ENCODE data around the gene PHEX.

PHEX gene

GRCh38 chrX:22053481-22053880, 21.4 kb downstream of the PHEX start:
- Histone ChIP-seq H3F3A (ENCODE audit: insufficient read depth, low read length) (no peaks in the 10 kb centered on the region), H3K79me2 (ENCODE audit: low read length) (no peaks in the 10 kb centered on the region), H2AFZ (ENCODE audit: low read length) (no peak overlapping the region), H3K36me3 (replicated peaks; ENCODE audit: insufficient read depth, low read length) (no peaks in the 10 kb centered on the region), H3K9ac (ENCODE audit: low read length) (no peak overlapping the region), H3K27ac (ENCODE audit: low read length) (no peak overlapping the region), H3K4me3 (ENCODE audit: low read length) (no peak overlapping the region), H4K20me1 (ENCODE audit: insufficient read depth, low read length) (no peaks in the 10 kb centered on the region), H3K9me3 (replicated peaks; ENCODE audit: insufficient read depth, low read length) (no peaks in the 10 kb centered on the region), H3K4me1 (ENCODE audit: low read length) (no peaks in the 10 kb centered on the region), H3K4me2 (ENCODE audit: low read depth, low read length) (no peak overlapping the region), H3K27me3 (replicated peaks; ENCODE audit: insufficient read depth, low read length) (no peaks in the 10 kb centered on the region), H3K9me2 (replicated peaks; ENCODE audit: insufficient read depth, low read length) (no peaks in the 10 kb centered on the region)
- no peak for DNase-seq
- TF ChIP-seq EZH2phosphoT487 (IDR thresholded peaks at IDR 0.05; ENCODE audit: low read length): no peak
- no peak for TF ChIP-seq CTCF (IDR thresholded peaks at IDR 0.05; ENCODE audit: low read length)
- TF ChIP-seq EZH2 (optimal IDR thresholded peaks at IDR 0.05; ENCODE audit: low read depth, low read length): no peak

GRCh38 chrX:22056235-22056634, 24.1 kb downstream of the PHEX start:
- no peak for TF ChIP-seq EZH2phosphoT487 (IDR thresholded peaks at IDR 0.05; ENCODE audit: low read length)
- TF ChIP-seq CTCF (IDR thresholded peaks at IDR 0.05; ENCODE audit: low read length): no peak
- TF ChIP-seq EZH2 (optimal IDR thresholded peaks at IDR 0.05; ENCODE audit: low read depth, low read length): no peak
- no peak overlapping the region for H3K9ac ChIP-seq (ENCODE audit: low read length)
- no peaks in the 10 kb centered on the region for H3K9me2 ChIP-seq (replicated peaks; ENCODE audit: insufficient read depth, low read length)
- no peaks in the 10 kb centered on the region for H3K36me3 ChIP-seq (replicated peaks; ENCODE audit: insufficient read depth, low read length)
- no peaks in the 10 kb centered on the region for H3K9me3 ChIP-seq (replicated peaks; ENCODE audit: insufficient read depth, low read length)
- no peak overlapping the region for H3K4me3 ChIP-seq (ENCODE audit: low read length)
- H3K4me2 ChIP-seq (ENCODE audit: low read depth, low read length): no peak overlapping the region
- DNase-seq: no peak
- no peak overlapping the region for H2AFZ ChIP-seq (ENCODE audit: low read length)
- H3K27ac ChIP-seq (ENCODE audit: low read length): no peak overlapping the region
- H3K4me1 ChIP-seq (ENCODE audit: low read length): no peaks in the 10 kb centered on the region
- no peaks in the 10 kb centered on the region for H4K20me1 ChIP-seq (ENCODE audit: insufficient read depth, low read length)
- no peaks in the 10 kb centered on the region for H3F3A ChIP-seq (ENCODE audit: insufficient read depth, low read length)
- H3K79me2 ChIP-seq (ENCODE audit: low read length): no peaks in the 10 kb centered on the region
- no peaks in the 10 kb centered on the region for H3K27me3 ChIP-seq (replicated peaks; ENCODE audit: insufficient read depth, low read length)

- Histone ChIP-seq H3F3A (ENCODE audit: insufficient read depth, low read length) (no peaks in the 10 kb centered on the region), H3K27me3 (replicated peaks; ENCODE audit: insufficient read depth, low read length) (no peaks in the 10 kb centered on the region), H4K20me1 (ENCODE audit: insufficient read depth, low read length) (no peaks in the 10 kb centered on the region), H3K4me2 (ENCODE audit: low read depth, low read length) (no peak overlapping the region), H3K27ac (ENCODE audit: low read length) (no peak overlapping the region), H3K4me1 (ENCODE audit: low read length) (no peaks in the 10 kb centered on the region), H3K9me3 (replicated peaks; ENCODE audit: insufficient read depth, low read length) (no peaks in the 10 kb centered on the region), H3K4me3 (ENCODE audit: low read length) (no peak overlapping the region), H3K9me2 (replicated peaks; ENCODE audit: insufficient read depth, low read length) (no peaks in the 10 kb centered on the region), H3K79me2 (ENCODE audit: low read length) (no peaks in the 10 kb centered on the region), H2AFZ (ENCODE audit: low read length) (no peak overlapping the region), H3K9ac (ENCODE audit: low read length) (no peak overlapping the region), H3K36me3 (replicated peaks; ENCODE audit: insufficient read depth, low read length) (no peaks in the 10 kb centered on the region)
- TF ChIP-seq CTCF (IDR thresholded peaks at IDR 0.05; ENCODE audit: low read length) (no peak), EZH2phosphoT487 (IDR thresholded peaks at IDR 0.05; ENCODE audit: low read length) (no peak), EZH2 (optimal IDR thresholded peaks at IDR 0.05; ENCODE audit: low read depth, low read length) (no peak)
- DNase-seq: no peak
Measured at GRCh38 chrX:22057667-22058066, 25.5 kb downstream of the PHEX start.

All from MM.1S (cell line).